KBM-7 (cell line): Measurements from ENCODE around the gene COPS2.
"Not testable (repeated sequence)": the region's sequence is repeated elsewhere in the genome, so short reads cannot be mapped to it uniquely, and the experiment has no call there.

Source experiments
- DNase-seq: peaks from one replicate; pipeline ENCODE4 v3.0.0-alpha.2; 2015
- in situ Hi-C: fragments of 300-500 bp; cut with MboI; formaldehyde crosslinking; loops from 2 replicates; pipeline ENCODE4 v1.14.3; 2020; ENCODE audit warnings: low sequenced_read_pairs, low pct_unique_long_range_greater_than_20kb, mixed read lengths

Gene COPS2

GRCh38 chr15:49120832-49121231 lies 34.6 kb downstream of the COPS2 start:
- DNase-seq, result no peak
- in situ Hi-C loops, result no loop called here

- DNase-seq, result no peak
- in situ Hi-C loops, result no loop called here
Measured at GRCh38 chr15:49116108-49116857, 39.1 kb downstream of the COPS2 start.

DNA sequence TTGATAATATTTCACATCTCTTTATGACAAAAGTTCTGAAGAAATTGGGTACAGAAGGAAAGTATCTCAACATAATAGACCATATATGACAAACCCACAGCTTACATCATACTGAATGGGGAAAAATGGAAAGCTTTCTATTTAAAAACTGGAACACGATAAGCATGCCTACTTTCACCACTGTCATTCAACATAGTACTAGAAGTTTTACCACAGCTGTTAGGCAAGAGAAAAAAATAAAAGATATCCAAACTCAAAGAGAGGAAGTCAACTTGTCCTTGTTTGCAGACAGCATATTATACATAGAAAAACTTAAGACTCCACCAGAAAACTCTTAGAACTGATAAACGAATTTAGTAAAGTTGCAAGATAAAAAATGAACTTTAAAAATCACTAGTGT lies 40.3 kb downstream of the COPS2 start:
- DNase-seq, result no peak
- in situ Hi-C loops, result no loop called here

DNA sequence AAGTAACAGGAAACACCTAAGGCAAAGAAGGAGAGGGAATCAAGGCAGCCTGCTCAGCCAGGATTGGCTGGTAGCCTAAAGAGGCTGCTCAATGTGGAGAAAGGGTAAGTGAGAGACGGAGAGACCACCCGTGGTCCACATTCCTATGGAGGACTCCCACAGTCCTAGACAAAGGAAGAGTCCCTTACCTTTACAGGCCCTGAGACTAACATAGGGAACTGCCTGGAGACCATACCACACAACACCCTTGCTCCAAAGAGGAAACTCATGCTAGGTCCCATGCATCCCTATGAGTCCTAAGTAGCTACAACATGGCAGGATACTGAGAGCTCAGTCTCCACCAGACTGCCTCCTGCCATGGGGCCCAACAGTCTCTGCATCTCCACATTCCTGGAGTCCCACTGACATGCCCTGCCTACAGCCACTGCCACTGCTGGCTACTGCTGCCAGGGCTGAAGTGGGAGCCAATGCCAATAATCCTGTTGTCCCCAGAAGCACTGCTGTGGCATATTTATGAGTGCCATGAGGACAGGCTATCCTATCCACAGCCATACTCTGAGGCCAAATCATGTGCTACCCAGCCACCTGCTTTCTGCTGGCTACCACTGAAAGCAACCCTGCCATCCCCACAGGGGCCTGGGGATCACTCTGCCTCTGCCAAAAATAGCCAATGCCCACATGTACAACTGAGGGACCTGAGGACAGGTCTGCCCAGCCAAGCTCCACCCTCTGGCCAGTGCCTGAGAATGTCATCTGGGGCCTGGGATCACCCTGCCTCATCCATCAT lies 45.0 kb downstream of the COPS2 start:
- in situ Hi-C loops, result no loop called here
- no peak for DNase-seq

DNA sequence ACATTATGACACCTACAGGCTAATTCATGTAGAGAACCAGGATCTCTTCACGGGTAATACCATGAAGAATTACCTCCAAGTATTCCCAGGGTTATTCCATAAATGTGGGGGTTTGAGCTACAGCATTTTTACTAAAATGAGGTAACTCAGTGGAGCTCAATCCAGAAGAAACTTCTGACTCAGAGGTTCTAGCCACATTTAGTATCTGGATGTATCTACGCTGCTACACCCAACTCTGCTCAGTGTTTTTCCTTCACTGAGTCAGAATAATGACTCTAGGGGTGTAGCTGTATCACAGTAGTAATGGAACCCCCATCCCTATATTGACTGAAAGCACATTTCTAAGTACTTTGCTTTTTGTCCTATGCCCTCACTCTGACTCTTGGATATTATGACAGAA lies 52.4 kb downstream of the COPS2 start:
- in situ Hi-C loops, result no loop called here
- DNase-seq, result no peak

DNA sequence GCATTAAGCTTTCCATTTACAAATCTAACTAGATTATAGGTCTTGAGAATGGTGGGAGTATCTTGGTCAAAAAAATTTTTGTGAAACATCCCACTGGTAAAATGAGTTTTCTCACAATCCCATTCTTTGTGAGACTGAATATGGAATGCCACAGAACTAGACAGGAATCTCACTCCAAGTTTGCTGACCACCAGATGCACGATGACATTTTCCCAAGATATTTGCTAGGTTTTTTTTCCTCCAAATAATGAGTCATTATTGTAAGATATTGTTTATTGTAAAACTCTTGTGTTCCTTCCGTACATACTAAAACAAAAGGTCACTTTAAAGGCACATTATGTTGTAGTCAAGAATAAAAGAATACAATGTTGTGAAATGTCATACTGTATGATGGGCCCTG lies 53.9 kb downstream of the COPS2 start:
- in situ Hi-C loops, result no loop called here
- no peak for DNase-seq

GRCh38 chr15:49096090-49096750 lies 59.2 kb downstream of the COPS2 start:
- in situ Hi-C loops, result no loop called here
- no peak for DNase-seq

DNA sequence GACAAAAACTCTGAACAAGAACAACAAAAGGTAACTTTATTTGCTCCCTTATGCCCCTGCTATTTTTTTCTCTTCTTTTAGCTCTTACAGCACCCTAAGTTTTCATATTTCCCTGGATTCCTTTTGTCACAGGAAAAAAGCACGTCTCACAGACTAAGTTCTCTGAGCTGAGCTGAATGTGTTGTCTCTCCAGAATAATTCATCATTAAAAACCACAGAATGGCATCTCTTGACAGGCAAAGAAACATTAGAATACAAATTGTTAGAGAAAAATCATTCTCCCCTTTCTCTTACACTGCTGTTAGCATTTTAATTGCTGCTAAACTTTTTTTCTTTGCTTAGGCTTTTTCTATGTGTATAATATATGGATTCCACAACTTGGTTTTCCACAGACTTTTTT lies 60.5 kb downstream of the COPS2 start:
- DNase-seq, result no peak
- in situ Hi-C loops, result no loop called here

DNA sequence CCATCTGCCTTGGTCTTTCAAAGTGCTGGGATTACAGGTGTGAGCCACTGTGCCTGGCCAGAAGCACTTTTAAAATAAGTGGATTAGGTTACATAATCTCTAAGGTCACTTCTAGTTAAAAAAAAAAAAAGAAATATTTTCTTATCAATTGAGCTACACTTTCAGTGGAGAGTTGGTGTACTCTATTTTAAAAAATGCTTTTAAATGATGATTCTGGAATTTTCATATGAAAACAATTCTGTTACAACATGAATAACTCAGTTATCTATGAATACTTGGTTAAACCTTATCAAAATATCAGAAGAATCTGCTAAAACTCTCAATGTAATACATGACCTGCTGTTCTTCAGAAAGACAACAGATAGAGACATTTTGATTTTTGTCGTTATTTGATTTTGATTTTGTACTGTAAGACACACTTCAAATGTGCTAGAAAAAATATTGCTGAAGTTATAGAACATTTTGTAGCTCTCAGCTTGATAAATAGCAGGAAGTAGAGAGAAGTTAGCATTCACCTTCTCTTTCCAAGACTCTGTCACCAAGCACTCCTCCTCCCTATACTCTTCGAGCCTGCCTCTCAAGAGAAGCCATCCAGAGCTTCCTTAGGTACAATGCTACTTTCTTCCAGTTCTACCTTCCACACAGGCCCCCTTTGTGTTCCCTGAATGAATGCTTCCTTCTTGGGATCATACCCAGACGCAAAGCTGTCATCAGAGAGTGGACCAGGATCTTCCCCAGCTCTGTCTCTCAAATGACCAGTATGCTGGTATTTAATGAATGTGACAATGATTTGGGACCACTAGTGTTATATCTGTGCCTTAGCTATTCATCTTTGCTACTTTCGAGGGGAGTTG lies 61.9 kb downstream of the COPS2 start:
- in situ Hi-C loops, result no loop called here
- DNase-seq, result no peak

DNA sequence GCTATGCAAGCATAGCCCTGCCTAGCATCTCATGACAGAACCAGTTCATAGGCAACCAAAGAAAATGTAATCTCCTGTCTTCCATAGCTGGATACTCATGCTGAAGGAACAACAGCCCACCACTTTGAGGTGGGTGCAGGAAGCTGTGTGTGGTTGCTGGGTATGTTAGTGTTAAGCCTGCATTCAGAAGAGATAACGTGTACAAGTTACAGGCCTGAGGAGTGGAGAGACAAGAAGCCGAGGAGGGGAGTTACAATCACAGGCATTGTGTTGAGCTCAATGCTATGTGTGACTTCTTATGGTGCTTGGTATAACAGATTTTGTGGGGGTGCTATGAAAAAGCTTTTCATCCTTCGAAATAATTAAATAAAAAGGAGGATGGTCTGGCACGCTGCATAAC lies 66.4 kb downstream of the COPS2 start:
- in situ Hi-C loops, result no loop called here
- DNase-seq, result no peak

DNA sequence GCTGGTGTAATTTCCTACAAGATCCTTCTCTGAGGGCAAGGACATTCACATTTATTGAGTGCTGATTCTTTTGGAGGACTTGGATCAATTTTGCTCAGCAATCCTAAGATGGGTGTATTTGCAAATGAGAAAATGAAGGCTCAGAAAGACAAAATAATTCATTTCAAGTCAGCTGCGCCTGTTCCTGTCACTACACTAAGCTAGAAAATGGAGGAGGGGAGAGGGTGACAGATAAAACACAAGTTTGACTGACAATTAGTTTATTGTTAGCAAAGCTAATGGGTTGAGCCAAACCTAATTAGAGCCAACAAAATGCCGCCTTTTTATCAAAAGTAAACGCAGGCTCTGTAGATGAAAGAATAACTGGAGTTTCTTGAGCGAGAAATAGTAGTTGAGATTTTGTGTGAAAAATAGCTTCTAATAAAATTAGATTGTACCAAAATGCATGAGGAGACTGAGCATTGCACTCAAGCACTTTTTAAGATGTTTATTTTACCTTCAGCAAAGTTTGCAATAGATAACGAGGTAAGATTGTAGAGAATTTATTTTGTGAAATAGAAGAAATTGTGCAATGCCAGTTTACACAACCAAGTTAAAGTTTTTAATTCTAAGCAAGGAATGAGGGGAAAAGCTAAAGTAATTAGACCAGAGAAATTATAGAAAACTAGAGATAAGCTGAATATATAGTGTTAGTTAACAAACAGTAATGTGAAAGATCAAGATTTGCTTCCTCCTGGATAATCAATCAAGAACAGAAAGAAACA lies 69.5 kb downstream of the COPS2 start:
- in situ Hi-C loops, result no loop called here
- no peak for DNase-seq

DNA sequence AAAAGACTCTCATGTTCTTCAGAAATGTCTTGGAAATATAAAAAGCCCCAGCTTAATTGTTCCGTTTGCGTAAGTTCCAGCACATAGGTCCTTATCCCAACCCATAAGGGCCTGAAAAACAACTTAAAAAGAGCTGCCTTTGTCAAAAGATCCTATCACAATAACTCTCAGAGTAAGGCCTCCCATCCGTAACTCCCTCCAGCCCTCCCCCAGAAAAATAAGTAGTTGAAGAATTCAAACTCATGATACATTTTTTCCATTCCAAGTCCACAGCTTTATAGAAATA lies 71.2 kb downstream of the COPS2 start:
- DNase-seq, result no peak
- in situ Hi-C loops, result no loop called here

- DNase-seq, result no peak
- in situ Hi-C loops, result no loop called here
Measured at GRCh38 chr15:49083401-49084284, 71.8 kb downstream of the COPS2 start.

DNA sequence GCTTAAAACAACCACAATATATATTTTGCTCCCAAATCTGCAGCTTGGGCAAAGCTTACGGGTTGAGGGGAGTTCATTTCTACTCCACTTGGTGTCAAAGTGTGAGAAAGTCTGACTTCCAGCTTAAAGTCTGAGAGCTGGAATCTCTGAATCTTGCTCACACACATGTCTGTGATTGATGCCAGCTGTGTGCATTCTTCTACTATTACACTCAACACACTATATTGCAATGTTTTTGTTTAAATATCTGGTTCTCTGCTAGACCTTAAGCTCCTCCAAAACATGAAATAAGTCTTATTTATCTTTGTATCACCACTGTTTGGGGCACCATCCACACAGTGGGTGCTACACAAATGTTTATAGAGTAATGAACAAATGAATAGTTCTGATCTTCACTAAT lies 72.4 kb downstream of the COPS2 start:
- in situ Hi-C loops, result no loop called here
- no peak for DNase-seq

DNA sequence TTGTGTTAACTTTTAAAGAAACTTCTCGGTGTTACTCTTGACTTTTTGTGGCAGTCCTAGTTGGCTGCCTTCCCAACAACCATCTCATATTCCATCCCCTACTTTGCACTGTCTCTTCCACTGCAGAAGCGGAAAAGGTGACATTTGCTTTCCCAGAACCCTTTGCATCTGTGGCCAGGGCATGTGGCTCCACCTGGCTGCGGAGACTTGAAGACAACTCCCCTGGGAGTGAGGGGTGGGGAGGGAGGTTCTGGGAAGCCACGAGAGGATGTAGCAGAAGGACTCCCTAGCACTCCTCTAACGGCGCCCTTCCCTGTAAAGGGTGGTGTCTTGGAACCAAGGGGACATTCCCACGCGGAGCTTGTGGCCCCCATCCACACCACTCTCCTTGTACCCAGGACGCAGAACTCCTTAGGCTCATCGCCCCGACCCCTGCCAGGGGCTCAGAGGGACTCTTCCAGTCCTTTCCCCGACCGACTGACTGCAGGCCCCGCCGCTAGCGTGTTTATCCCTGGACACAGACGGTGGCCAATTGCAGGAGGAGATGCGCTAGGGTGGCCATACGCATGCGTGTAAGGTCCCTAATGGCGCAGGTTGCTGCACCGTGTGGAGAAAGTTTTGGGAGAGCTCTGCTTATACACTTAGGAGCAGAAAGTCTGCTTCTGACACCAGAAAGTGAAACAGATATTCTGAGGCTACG lies 75.9 kb downstream of the COPS2 start:
- in situ Hi-C loops, result no loop called here

DNA sequence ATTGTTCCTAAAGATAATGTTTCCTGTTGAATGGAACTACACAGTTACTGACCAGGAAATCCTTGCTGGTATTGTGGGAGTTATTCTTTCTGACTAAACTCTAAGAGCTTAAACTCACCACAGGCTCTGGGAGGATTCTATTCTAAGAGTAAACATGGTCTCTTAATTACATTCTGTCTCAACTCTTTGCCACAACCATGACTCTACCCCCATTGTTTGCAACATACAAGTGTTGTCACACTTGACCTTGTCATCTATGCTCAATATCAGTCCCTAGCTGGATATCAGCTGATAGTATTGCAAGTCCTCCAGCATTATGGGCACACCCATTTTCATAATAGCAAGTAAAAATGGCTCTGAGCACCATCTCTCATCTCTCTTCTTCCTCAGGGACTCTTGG lies 79.5 kb downstream of the COPS2 start:
- DNase-seq, result peak; percentile 42
- in situ Hi-C loops, result no loop called here

More for the DNA sequence above, 75.9 kb downstream of the COPS2 start:
- DNase-seq, result no peak

GRCh38 chr15:49074589-49075287 lies 80.7 kb downstream of the COPS2 start:
- in situ Hi-C loops, DNase-seq: not testable (repeated sequence)
